CD4-positive, alpha-beta T cell treated with Interferon alpha-2 for 1 hour (primary cell): ENCODE data around the gene COQ5.
A peak's percentile ranks its signal among the peaks of the same experiment; 100 is the strongest.
"Not testable (repeated sequence)": the region's sequence is repeated elsewhere in the genome, so short reads cannot be mapped to it uniquely, and the experiment has no call there.

Source experiments
- DNase-seq, 2 donors: peaks; one replicate each; pipeline ENCODE4 v3.0.0-alpha.2; 2020 to 2022

COQ5 gene

GRCh38 chr12:120522568-120522967, 6.4 kb downstream of the COQ5 start:
- DNase-seq: no peak

- DNase-seq: not testable (repeated sequence)
Measured at GRCh38 chr12:120519324-120519723, 9.6 kb downstream of the COQ5 start.

GRCh38 chr12:120515496-120515895, 13.5 kb downstream of the COQ5 start:
- no peak for DNase-seq

- no peak for DNase-seq
Measured at GRCh38 chr12:120514002-120514401, 15.0 kb downstream of the COQ5 start.

- no peak for DNase-seq
Measured at GRCh38 chr12:120508537-120508936, 20.4 kb downstream of the COQ5 start.

GRCh38 chr12:120504587-120504986, 24.4 kb downstream of the COQ5 start:
- DNase-seq: no peak

GRCh38 chr12:120500581-120500980, 28.4 kb downstream of the COQ5 start:
- DNase-seq: peak in 1 of 2 donors; percentile 13

- no peak for DNase-seq
Measured at GRCh38 chr12:120498870-120499515, 30.0 kb downstream of the COQ5 start.

- DNase-seq: no peak
Measured at GRCh38 chr12:120497524-120498150, 31.3 kb downstream of the COQ5 start.

GRCh38 chr12:120496413-120497340, 32.3 kb downstream of the COQ5 start:
- DNase-seq: peak; percentile 47 to 65

- peak; percentile 95 to 98 for DNase-seq
Measured at GRCh38 chr12:120495731-120496412, 33.1 kb downstream of the COQ5 start, which contains the start of gene DYNLL1. Gene DYNLL1 (plus strand): TSS chr12:120496113. CDS start chr12:120496422, 309 bp downstream.

GRCh38 chr12:120495186-120495730, 33.7 kb downstream of the COQ5 start:
- DNase-seq: no peak

GRCh38 chr12:120490833-120491512, 38.0 kb downstream of the COQ5 start:
- DNase-seq: no peak

GRCh38 chr12:120490325-120490724, 38.6 kb downstream of the COQ5 start:
- DNase-seq: no peak

GRCh38 chr12:120489018-120489417, 39.9 kb downstream of the COQ5 start:
- no peak for DNase-seq

GRCh38 chr12:120488057-120488640, 40.8 kb downstream of the COQ5 start:
- DNase-seq: no peak

- not testable (repeated sequence) for DNase-seq
Measured at GRCh38 chr12:120487552-120487951, 41.4 kb downstream of the COQ5 start.

GRCh38 chr12:120485961-120486881, 42.7 kb downstream of the COQ5 start:
- DNase-seq: no peak

GRCh38 chr12:120483621-120484020, 45.3 kb downstream of the COQ5 start:
- DNase-seq: no peak

- DNase-seq: peak in 1 of 2 donors; percentile 52
Measured at GRCh38 chr12:120481022-120481767, 47.8 kb downstream of the COQ5 start.
